Fibroblast of mammary gland (primary cell): Measurements from ENCODE around the gene CACNA1C.

Experiments used
- DNase-seq: peaks from one replicate; pipeline ENCODE4 v3.0.0-alpha.2; 2010; ENCODE audit warnings: low read depth
- H3K4me3 ChIP-seq: 2 replicates; pipeline ENCODE4 v1.5.1; 2011; ENCODE audit warnings: low read depth, mild to moderate bottlenecking, low read length, moderate library complexity; ENCODE audit not compliant: control insufficient read depth
- CTCF ChIP-seq: conservative IDR thresholded peaks from 2 replicates; pipeline ENCODE4 v1.5.1; 2011; ENCODE audit warnings: low read depth, low read length, inconsistent platforms; ENCODE audit not compliant: control insufficient read depth, insufficient read depth

CACNA1C gene

GRCh38 chr12:2353281-2353680 lies 300.5 kb downstream of the CACNA1C start:
- no peak for TF ChIP-seq CTCF
- H3K4me3 ChIP-seq = no peak overlapping the region
- no peak for DNase-seq

GRCh38 chr12:2353691-2354090 lies 300.9 kb downstream of the CACNA1C start:
- TF ChIP-seq CTCF = no peak
- DNase-seq = no peak
- H3K4me3 ChIP-seq = no peak overlapping the region

- no peak for DNase-seq
- TF ChIP-seq CTCF = no peak
- no peak overlapping the region for H3K4me3 ChIP-seq
These were observed 301.6 kb downstream of the CACNA1C start for GRCh38 chr12:2354151-2354991.

- no peak for TF ChIP-seq CTCF
- no peak overlapping the region for H3K4me3 ChIP-seq
- no peak for DNase-seq
These were observed 302.4 kb downstream of the CACNA1C start for GRCh38 chr12:2355198-2355597.

- DNase-seq = no peak
- no peak for TF ChIP-seq CTCF
- no peak overlapping the region for H3K4me3 ChIP-seq
These were observed 302.8 kb downstream of the CACNA1C start for GRCh38 chr12:2355604-2356003.

- DNase-seq = no peak
- H3K4me3 ChIP-seq = no peak overlapping the region
- TF ChIP-seq CTCF = no peak
These were observed 303.9 kb downstream of the CACNA1C start for GRCh38 chr12:2356601-2357125.
